AG09319 (cell line): ENCODE data around the gene WRAP73.

Experiments used
- DNase-seq: peaks from one replicate; pipeline ENCODE4 v3.0.0-alpha.2; 2010; ENCODE audit warnings: low read depth; ENCODE audit errors: extremely low read depth
- CTCF ChIP-seq: IDR thresholded peaks from 2 replicates; pipeline ENCODE4 v1.5.1; 2011; ENCODE audit warnings: low read depth, mild to moderate bottlenecking, inconsistent platforms, low read length, moderate library complexity

The WRAP73 gene

DNA sequence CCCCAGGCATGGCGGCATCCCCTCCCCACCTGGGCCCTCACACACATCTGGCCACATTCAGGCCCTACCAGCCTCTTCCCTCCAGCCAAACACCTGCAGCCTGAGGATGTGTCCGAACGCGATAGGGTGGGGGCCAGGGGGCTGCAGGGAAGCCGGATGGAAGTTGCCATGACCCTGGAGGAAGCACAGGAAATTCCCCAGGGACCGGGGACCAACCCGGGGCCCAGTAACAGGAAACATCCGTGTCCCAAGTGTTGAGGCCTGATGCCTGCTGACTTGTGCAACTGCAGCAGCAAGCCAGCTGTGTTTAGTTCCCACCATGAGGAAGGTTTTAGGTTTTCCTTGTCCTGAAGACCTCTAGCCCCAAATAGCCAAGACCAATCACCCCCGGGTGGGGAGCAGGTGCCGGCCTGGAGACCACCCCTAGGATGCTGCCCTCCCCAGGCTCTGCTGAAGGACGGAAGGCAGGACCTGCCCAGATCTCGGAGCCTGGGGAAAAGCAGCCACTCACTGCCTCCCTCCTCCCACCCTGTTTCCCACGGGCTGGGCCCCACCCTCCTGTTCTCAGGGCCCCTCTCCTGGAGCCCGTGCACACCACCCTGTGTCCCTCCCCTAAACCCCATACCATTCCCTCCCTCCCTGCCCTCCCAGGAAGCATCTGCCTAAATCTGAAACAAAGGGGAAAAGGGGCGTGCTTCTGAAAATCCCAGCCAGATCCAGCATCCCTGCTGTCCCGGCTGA is 68.4 kb downstream of the WRAP73 start:
- no peak for TF ChIP-seq CTCF
- no peak for DNase-seq
